Cardiac muscle cell (in vitro differentiated cells and primary cell): ENCODE data around the gene DLG2. TPM values are rescaled to one million over a fixed set of nuclear protein-coding genes. Genes with fewer than 3 reads are reported as not detected.
"Not testable (repeated sequence)": the region's sequence is repeated elsewhere in the genome, so short reads cannot be mapped to it uniquely, and the experiment has no call there.

ENCODE experiments used
- DNase-seq, 2 donors: peaks; one replicate each; pipeline versions ENCODE4 v3.0.0 to v3.0.0-alpha.2; 2010 to 2017; ENCODE audit warnings: low read depth in 1 of 2, low spot score in 1 of 2
- H3K27ac ChIP-seq: fragments of 200-600 bp; sonication (generic); 2 replicates; pipeline ENCODE4 v1.5.1; 2016
- H3K27me3 ChIP-seq: fragments of 200-600 bp; sonication (generic); 2 replicates; pipeline ENCODE4 v1.6.0; 2016; ENCODE audit warnings: control low read depth
- H3K36me3 ChIP-seq: fragments of 200-600 bp; sonication (generic); 2 replicates; pipeline ENCODE4 v1.5.1; 2016; ENCODE audit warnings: control low read depth
- H3K4me1 ChIP-seq: fragments of 200-600 bp; sonication (generic); 2 replicates; pipeline ENCODE4 v1.8.1; 2017; ENCODE audit warnings: low read depth, mild to moderate bottlenecking, mixed run types
- H3K4me3 ChIP-seq: fragments of 200-600 bp; sonication (generic); 2 replicates; pipeline ENCODE4 v1.5.1; 2016; ENCODE audit warnings: mild to moderate bottlenecking
- H3K9me3 ChIP-seq: fragments of 200-600 bp; sonication (generic); 2 replicates; pipeline ENCODE4 v1.5.1; 2017; ENCODE audit warnings: low read depth, mild to moderate bottlenecking, control low read depth
- CTCF ChIP-seq: IDR thresholded peaks from 2 replicates; pipeline ENCODE4 v1.5.1; 2012; ENCODE audit warnings: low read depth, mild to moderate bottlenecking, low read length
- polyA plus RNA-seq: library from polyadenylated mRNA; unstranded; fragments of >200 nt; fragmentation: Nextera tagmentation; extraction: Ambion mirVana; gene quantifications from 2 replicates; pipeline ENCODE4 v1.2.1, GENCODE V29; 2016
- total RNA-seq: library from RNA; depleted of rRNA; stranded (reverse); fragments of >200 nt; gene quantifications from 2 replicates; pipeline ENCODE4 v1.2.3, GENCODE V29; 2016

DLG2 gene
- total and polyA plus RNA-seq, 2 experiments from 2014 or later: 3.5 to 15.9 TPM

DNA sequence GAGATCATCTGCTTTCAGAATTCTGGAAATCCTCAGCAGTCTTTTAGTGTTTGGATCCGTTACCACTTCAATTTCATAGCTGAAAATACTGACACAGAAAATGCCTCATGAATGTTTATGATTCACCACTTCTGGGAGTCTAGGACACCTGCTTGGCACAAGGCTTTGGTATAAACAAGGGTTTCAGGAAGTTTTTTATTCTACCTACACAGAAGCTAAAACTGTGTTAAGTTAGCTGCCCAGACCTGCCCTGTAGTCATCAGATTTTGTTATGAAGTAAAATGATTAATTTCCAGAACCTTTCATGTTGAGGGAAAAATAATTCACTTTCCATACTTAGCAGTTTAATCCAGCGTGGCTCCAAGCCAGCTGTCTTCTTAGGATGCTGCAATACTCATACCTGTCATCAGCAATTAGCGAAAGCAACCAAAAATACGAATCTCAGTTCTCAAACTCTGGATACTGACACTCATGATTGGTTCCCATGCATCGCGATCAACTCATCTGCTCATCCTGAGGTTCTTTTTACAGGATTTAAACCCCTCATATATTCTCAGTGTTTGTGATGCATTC is 1882.4 kb downstream of the DLG2 start:
- H3K27ac ChIP-seq: no peak overlapping the region
- no peaks in the 10 kb centered on the region for H3K27me3 ChIP-seq
- no peak for DNase-seq
- H3K4me3 ChIP-seq: no peak overlapping the region
- H3K9me3 ChIP-seq: no peaks in the 10 kb centered on the region
- H3K36me3 ChIP-seq: no peaks in the 10 kb centered on the region
- H3K4me1 ChIP-seq: no peaks in the 10 kb centered on the region
- no peak for TF ChIP-seq CTCF

DNA sequence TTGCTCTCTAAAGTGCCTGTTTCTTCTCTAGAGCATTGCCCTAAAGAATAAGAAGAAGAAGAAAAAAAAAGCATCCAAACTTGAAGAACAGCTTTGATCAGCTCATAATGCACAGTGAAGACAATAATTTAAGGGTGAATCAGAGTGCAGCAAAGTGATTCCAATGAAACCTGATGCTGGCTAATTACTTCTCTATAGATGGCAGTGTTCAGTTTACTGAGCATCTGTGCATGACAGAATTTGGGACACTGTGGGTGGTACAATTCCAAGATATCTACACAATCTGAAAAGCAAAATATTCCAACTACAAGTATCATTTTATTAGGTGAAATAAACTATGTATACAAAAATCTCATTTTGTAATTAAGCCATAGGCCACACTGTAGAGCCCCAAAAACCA is 1890.5 kb downstream of the DLG2 start:
- Histone ChIP-seq H3K4me1 (no peaks in the 10 kb centered on the region), H3K27me3 (no peaks in the 10 kb centered on the region), H3K4me3 (no peak overlapping the region), H3K27ac (no peak overlapping the region), H3K9me3 (no peaks in the 10 kb centered on the region), H3K36me3 (no peaks in the 10 kb centered on the region)
- no peak for DNase-seq
- TF ChIP-seq CTCF: no peak

DNA sequence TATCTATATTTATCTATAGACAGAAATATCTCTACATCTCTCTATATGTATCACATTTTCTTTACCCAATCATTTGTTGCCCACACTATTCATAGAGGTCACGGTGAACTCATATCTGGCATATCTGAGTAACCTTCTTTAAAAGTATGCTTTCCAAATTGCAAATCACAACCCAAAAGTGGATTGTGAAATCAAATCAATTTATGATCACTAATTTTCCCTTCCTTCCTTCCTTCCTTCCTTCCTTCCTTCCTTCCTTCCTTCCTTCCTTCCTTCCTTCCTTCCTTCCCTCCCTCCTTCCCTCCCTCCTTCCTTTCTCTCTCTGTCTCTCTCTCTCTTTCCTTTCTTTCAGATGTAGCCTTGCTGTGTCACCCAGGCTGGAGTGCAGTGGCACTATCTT is 1893.0 kb downstream of the DLG2 start:
- no peaks in the 10 kb centered on the region for H3K4me1 ChIP-seq
- no peaks in the 10 kb centered on the region for H3K36me3 ChIP-seq
- DNase-seq: no peak
- H3K27ac ChIP-seq: no peak overlapping the region
- no peak for TF ChIP-seq CTCF
- no peak overlapping the region for H3K4me3 ChIP-seq
- no peaks in the 10 kb centered on the region for H3K9me3 ChIP-seq
- H3K27me3 ChIP-seq: no peaks in the 10 kb centered on the region

DNA sequence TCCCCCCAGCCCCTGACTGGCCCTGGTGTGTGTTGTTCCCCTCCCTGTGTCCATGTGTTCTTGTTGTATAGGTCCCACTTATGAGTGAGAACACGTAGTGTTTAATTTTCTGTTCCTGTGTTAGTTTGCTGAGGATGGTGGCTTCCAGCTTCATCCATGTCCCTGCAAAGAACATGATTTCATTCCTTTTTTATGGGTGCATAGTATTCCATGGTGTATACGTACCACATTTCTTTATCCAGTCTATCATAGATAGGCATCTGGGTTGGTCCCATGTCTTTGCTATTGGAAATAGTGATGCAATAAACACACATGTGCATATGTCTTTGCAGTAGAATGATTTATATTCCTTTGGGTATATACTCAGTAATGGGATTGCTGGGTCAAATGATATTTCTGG is 1895.9 kb downstream of the DLG2 start:
- not testable (repeated sequence) for H3K4me3 ChIP-seq, H3K27ac ChIP-seq, H3K4me1 ChIP-seq, DNase-seq, H3K27me3 ChIP-seq, H3K36me3 ChIP-seq, H3K9me3 ChIP-seq

GRCh38 chr11:83728281-83728680 is 1898.9 kb downstream of the DLG2 start:
- no peaks in the 10 kb centered on the region for H3K9me3 ChIP-seq
- DNase-seq: peak in 1 of 2 donors; percentile 30
- no peak overlapping the region for H3K4me3 ChIP-seq
- H3K27ac ChIP-seq: no peak overlapping the region
- H3K4me1 ChIP-seq: peaks cover 12% of the 10 kb centered on the region
- H3K27me3 ChIP-seq: no peaks in the 10 kb centered on the region
- no peak for TF ChIP-seq CTCF
- H3K36me3 ChIP-seq: no peaks in the 10 kb centered on the region

- H3K4me3 ChIP-seq: no peak overlapping the region
- no peak for DNase-seq
- no peak for TF ChIP-seq CTCF
- no peaks in the 10 kb centered on the region for H3K9me3 ChIP-seq
- H3K36me3 ChIP-seq: no peaks in the 10 kb centered on the region
- H3K27me3 ChIP-seq: no peaks in the 10 kb centered on the region
- H3K4me1 ChIP-seq: peaks cover 12% of the 10 kb centered on the region
- no peak overlapping the region for H3K27ac ChIP-seq
Measured at GRCh38 chr11:83727251-83727650, 1899.9 kb downstream of the DLG2 start.
